Upper lobe of left lung (tissue), 4 donors: ENCODE data around the gene HPS3.

ENCODE experiments used
- EP300 ChIP-seq, 4 donors: sonication (generic); formaldehyde crosslinking; IDR thresholded peaks; one replicate each; pipeline ENCODE4 v1.5.1; 2017; ENCODE audit warnings: antibody characterized with exemption in 4 of 4, control low read depth in 2 of 4
- POLR2A ChIP-seq, 4 donors: fragments of 450-650 bp; IDR thresholded peaks; one replicate each; pipeline ENCODE4 v1.5.1; 2016 to 2017; ENCODE audit warnings: antibody characterized with exemption in 4 of 4, mild to moderate bottlenecking in 2 of 4
- POLR2AphosphoS5 ChIP-seq, 2 donors: sonication (generic); formaldehyde crosslinking; IDR thresholded peaks; one replicate each; pipeline ENCODE4 v1.5.1; 2017; ENCODE audit warnings: antibody characterized with exemption in 2 of 2
- TF ChIP-seq, protein P1 (sequence below), 6 experiments: fragments of 450-650 bp in 4 of 6; fragments of 200-600 bp in 2 of 6; sonication (generic) in 2 of 6; IDR thresholded peaks; one replicate each; pipeline ENCODE4 v1.5.1; 2016 to 2019; ENCODE audit warnings: antibody characterized with exemption in 6 of 6

DNA sequence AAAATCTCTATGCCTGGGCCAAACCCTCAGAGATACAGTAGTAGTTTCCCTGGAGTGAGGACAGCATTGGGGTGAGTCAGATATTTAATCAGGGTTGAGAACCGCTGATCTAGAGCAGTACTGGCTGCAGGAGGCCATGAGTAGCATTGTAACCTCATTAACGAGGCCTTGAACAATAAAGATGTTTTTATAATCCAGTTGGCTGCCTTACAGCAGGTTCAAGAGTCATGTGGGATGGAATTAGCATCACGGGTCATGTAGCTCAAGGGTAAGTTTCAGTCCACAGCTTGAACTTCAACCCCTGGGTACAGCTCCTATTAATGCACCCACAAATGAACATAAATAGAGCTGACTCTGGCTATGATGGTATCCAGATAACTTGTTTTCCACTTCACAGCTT lies 5.1 kb downstream of the HPS3 start:
- TF ChIP-seq, protein P1, sequence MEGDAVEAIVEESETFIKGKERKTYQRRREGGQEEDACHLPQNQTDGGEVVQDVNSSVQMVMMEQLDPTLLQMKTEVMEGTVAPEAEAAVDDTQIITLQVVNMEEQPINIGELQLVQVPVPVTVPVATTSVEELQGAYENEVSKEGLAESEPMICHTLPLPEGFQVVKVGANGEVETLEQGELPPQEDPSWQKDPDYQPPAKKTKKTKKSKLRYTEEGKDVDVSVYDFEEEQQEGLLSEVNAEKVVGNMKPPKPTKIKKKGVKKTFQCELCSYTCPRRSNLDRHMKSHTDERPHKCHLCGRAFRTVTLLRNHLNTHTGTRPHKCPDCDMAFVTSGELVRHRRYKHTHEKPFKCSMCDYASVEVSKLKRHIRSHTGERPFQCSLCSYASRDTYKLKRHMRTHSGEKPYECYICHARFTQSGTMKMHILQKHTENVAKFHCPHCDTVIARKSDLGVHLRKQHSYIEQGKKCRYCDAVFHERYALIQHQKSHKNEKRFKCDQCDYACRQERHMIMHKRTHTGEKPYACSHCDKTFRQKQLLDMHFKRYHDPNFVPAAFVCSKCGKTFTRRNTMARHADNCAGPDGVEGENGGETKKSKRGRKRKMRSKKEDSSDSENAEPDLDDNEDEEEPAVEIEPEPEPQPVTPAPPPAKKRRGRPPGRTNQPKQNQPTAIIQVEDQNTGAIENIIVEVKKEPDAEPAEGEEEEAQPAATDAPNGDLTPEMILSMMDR (IDR thresholded peaks at IDR 0.05) = no peak
- no peak for TF ChIP-seq POLR2AphosphoS5 (IDR thresholded peaks at IDR 0.05)
- no peak for TF ChIP-seq POLR2A (IDR thresholded peaks at IDR 0.05)
- TF ChIP-seq EP300 (IDR thresholded peaks at IDR 0.05) = no peak
